ENCODE results near the gene GPR153.
"Not testable (repeated sequence)": the region's sequence is repeated elsewhere in the genome, so short reads cannot be mapped to it uniquely, and the experiment has no call there.

The GPR153 gene

DNA sequence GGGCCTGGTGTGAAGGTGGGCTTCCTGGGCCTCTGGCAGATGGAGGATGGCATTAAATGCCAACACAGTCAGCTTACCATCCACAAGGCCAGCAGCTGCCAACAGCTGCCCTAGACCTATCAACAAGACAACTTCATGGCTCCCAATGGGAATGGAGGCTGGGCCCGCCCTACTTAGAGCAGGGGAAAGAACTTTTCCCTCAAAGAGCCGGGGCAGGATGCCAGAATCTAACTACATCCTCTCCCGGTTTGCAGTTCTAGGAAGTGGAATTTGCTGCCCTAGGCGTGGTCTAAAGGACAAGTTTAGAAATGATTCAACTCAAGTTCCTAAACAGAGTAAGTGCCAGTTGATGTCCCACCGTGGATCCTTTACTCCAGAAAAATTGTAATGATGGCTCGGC, 38.3 kb downstream of the GPR153 start:
- DNase-seq, result no peak

DNA sequence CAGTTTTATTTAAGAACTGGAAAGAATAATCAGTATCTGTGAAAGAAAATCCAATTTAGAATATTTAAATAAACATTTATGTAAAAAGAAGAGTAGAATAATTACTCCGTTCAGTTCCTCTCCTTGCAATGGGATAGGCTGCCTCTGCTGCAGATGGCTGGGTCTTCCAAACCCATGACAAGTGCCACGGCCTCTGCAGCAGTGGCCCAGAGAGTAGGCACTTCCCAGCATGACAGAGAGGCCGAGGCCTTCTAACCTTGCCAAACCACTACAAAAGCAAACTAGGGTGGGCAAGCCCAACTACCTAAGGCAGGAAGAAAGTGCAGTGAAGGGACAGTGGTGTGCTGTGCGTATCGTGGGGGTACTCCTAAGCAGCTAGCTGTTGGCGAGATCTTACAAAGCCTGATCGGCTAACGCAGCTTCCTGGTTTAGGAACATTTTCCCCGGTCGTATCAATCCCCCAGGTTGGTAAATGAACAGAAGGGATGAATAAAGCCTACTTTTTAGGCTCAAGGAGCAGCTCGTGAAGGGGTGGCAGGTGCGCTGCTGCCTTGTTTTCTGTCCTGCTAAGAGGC, 39.6 kb downstream of the GPR153 start:
- DNase-seq, result no peak

DNA sequence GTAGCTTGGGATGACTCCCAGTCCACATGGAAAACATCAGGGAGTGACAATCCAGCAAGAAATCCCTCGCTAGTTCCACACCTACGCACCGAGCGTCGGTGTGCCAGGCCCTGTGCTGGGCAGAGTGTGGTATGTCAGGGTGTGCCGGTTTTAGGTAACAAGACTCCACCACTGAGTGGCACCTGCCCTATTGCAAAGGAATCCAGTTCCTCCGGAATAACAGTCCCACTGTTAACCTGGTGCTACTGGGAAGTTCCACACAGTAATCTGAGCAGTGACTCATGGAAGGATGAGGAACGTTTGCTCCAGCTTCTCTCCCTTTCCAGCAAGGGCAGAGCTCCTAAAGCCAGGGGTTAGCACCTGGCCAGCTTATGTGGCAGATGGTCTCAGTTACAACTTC, 40.7 kb downstream of the GPR153 start:
- DNase-seq, result no peak

DNA sequence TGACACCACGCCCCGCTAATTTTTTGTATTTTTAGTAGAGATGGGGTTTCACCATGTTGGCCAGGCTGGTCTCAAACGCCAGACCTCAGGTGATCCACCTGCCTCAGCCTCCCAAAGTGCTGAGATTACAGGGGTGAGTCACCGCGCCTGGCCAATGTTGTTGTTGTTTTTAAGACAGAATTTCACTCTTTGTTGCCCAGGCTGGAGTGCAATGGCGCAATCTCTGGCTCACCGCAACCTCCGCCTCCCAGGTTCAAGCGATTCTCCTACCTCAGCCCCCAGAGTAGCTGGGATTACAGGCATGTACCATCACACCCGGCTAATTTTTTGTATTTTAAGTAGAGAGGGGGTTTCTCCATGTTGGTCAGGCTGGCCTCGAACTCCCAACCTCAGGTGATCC, 41.3 kb downstream of the GPR153 start:
- DNase-seq, result not testable (repeated sequence)

DNA sequence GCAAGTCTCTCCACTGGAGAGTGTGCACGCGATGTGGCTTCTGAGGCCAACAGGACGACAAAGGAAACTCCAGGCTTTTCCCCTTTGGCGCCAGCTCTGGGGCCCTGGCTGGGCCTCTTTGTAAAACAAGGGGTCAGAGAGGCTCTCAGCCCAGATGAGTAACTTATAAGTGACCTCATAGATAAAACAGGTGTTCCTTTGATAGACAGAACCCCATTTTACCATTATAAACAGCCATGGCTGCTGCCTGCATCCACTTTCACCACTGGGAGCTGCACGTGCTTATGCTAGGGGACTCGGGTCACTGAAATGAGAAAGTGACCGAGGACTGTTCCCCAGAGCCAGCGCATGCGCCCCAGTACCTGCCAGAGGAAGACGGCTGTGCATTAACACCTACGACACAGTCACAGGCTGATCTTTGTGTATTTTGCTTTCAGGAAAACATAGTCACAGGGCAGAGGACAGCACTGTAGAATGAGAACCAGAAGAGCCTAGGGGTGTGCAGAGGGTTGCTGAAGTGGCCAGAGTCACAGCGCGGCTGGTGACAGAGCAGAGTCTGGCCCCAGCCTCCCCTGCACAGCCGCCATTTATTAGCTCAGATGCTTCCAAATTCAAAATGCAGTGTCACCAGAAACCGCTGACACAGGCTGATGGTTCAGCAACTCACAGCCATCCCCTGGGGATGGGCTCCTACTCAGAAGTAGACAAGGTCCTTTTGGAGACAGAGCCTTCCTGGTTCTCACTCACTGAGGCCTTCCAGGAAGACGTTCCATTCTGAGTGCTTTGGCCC, 42.3 kb downstream of the GPR153 start:
- no peak for DNase-seq

DNA sequence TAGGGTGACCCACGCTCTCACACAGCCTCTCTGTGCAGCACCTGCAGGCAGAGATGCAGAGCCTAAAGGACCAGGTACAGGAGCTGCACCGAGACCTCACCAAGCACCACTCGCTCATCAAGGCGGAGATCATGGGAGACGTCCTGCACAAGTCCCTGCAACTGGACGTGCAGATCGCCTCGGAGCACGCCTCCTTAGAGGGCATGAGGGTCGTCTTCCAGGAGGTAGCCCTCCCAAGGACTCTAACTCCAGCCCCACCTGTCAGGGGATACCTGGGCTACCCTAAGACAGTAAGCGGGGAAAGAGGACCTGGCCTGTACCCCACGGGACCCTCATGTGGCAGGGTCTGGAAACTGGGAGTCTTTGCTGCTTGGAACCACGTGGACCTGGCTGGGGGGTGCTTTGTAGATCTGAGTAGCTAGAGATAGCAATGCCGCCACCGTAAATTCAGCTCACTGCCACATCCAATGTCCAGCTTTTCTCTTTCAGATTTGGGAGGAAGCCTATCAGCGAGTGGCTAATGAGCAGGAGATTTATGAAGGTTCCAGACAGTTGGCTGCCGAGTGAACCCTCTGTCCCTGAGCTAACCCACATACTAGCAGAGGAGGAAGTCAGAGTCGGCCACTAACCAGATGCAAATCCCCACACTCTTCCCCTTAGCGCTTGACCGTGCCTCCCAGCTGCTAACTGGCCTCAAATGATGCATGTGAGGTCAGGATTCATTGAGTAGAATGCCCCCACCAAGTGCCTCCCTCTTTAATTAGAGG, 48.5 kb downstream of the GPR153 start:
- no peak for DNase-seq

DNA sequence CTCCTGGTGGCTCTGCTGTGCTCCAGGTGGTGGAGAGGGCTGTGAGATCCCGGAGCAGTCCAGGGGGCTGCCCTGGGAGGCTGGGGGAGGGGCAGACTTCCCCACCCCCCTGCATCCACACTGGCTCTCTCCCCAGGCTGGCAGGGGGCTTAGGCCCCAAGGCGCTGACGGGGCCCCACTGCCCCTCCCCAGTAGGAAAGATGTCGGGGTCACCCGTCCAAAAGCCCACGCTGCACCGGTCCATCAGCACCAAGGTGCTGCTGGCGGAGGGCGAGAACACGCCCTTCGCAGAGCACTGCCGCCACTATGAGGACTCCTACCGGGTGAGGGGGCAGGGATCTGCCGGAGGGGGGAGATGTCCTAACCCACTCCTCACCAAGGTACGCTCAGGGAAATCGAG, 49.2 kb downstream of the GPR153 start:
- no peak for DNase-seq

DNA sequence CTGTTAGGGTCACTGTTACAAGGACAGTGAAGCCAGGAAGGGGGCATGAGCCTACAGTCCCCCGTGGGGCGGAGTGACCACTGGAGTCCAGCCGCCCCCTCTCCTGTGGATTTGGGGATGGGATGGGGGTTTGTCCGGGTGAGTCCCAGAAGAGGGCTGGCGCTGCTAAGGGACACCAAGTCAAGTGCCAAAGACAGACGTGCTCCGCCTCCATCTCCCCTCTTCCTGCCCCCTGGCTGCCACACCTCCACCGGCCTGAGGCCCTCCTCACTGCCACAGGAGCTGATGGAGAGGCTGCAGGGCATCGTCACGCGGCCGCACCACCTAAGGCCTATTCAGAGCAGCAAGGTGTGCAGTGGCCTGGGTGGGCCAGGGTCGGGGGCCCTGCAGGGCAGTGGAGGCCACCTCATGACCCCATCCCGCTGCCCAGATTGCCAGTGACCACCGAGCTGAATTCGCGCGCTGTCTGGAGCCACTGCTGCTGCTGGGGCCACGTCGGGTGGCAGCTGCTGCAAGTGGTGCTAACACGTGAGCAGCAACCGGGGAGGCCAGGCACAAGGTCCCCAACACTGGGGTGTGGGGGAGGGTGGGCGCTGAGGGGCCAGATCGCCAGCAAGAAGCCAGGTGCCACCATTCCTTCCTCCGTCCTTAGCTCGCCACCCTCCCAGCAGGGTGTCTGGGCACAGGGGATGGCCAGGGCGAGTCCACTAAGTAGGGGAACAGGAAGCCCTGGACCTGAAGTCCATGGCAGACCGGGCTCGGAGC, 50.1 kb downstream of the GPR153 start:
- DNase-seq, result no peak

DNA sequence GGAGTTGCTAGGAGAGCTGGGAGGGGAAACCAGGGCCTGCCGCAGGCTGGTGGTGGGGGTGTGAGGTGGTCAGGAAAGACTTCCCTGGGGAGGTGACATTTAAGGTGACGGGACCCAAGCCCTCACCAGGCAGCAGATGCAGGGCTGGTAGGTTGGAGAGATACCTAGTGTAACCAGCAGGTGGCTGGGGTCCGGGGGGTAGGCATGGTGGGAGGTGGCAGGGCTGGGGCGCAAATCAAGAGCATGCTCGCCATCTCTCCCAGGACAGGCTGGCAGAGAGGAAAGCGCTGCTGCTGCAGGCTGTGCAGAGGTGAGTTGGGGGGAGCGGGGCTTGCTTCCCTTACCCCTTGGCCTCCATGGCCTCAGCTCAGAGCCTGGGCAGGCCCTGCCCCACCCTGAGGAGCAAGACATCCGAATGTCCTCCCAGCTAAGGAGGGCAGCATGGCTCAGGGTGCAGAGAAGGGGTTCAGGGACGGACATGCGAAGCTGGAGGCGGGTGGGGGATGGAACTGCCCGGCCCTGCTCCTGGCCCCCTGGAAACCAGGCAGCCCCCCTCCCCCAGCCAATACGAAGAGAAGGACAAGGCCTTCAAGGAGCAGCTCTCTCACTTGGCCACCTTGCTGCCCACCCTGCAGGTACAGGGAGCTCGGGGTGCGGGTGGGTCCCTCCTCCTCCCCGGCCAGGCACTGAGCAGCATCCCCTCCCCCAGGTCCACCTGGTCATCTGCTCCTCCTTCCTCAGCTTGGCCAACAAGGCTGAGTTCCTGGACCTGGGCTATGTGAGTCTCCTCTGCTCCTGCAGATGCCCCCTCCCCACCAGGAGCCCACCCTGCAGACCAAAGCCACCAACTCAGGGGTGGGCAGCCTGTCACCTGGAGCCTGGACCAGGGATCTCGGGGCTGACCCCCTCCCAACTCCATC, 51.0 kb downstream of the GPR153 start:
- no peak for DNase-seq

DNA sequence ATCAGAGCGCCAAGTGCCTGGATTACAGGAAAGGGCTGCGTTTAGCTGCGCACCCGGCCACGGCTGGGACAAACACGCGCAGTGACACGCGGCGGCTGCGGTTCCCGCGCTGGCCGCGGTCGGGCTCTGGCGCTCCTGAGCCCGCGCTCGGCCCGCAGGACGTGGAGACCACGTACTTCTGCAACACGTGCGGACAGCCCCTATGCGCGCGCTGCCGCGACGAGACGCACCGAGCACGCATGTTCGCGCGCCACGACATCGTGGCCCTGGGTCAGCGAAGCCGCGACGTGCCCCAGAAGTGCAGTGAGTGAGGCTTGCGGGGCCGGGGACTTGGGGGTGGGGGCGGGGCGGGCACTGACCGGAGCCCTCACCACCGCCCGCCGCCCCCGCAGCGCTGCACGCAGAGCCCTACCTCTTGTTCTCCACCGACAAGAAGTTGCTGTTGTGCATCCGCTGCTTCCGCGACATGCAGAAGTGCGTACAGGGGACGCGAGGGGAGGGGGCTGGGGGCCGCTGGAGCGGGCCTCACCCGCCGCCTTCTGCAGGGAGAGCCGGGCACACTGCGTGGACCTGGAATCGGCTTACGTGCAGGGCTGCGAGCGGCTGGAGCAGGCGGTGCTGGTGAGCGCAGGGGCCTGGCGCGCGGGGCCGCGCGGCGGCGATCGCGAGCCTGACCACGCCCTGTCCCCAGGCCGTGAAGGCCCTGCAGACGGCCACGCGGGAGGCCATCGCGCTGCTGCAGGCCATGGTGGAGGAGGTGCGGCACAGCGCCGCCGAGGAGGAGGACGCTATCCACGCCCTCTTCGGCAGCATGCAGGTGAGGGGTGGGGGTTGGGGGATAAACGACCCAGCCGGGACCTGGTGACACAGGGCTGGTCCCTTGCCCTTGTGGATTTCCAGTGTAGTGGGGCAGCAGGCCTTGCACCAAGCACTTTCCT, 51.9 kb downstream of the GPR153 start:
- no peak for DNase-seq

DNA sequence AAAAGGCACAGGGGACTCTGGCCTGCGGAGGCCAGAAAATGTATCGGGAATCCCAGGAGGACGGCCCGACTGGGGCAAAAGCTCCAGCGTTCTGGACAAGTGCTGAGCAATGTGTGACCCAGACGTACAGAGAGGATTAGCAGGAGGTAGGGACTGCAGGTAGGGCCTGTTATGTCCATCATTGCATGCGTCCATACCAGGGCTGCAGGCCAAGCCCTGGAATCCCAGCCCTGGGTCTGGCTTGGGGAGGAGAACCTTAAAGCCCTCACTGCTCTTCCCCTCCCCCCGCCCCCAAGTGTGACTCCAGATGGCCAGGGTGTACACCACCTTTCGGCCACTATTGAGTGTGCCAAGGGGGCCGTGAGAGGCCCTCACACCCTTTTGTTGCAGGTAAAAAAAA, 53.0 kb downstream of the GPR153 start:
- DNase-seq, result no peak

DNA sequence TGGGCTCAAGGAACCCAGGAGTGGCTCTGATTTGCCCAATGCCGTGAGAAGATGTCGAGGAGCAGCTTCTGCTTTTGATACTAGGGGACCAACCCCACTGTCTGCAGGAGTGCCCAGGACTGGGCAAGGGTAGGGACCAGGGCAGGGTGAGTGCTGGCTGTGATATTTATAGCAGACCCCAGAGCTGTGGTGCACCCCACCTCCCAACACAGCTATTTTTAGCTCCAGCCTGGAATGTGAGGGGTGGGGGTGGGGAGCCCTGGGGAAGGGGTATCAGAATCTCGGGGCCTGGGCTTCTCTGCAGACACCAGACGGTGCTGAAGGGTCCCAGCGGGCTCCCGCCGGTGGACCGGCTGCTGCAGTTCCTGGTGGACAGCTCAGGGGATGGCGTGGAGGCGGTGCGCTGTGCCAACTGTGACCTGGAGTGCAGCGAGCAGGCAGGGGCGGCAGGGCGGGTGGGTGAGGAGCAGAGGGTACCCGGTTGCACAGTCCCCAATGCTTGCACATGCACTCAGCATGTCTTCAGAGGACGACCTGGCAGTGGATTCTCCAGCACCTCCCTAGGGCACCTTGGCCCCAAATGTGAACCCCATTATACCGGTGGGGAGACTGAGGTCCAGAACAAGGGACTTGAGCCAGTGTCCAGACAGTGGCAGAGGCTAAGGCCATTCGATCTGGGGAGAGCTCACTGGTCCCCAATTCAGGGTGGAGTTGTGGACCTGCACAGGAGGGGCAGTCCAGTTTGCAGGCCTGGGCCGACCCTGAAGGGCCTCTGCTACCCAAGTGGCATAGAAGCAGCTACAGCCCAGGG, 53.6 kb downstream of the GPR153 start:
- DNase-seq, result no peak

DNA sequence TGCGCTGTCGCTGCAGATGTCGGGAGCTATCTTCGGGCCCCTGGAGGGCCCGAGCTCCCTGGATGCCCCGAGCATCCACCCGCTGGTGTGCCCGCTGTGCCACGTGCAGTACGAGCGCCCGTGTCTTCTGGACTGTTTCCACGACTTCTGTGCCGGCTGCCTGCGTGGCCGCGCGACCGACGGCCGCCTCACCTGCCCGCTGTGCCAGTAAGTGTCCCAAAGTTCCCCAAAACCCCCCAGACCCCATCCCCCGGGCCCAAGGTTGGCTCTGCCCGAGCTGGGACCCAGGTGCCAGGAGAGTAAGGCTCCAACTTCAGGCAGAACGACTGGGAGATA, 54.4 kb downstream of the GPR153 start:
- no peak for DNase-seq

DNA sequence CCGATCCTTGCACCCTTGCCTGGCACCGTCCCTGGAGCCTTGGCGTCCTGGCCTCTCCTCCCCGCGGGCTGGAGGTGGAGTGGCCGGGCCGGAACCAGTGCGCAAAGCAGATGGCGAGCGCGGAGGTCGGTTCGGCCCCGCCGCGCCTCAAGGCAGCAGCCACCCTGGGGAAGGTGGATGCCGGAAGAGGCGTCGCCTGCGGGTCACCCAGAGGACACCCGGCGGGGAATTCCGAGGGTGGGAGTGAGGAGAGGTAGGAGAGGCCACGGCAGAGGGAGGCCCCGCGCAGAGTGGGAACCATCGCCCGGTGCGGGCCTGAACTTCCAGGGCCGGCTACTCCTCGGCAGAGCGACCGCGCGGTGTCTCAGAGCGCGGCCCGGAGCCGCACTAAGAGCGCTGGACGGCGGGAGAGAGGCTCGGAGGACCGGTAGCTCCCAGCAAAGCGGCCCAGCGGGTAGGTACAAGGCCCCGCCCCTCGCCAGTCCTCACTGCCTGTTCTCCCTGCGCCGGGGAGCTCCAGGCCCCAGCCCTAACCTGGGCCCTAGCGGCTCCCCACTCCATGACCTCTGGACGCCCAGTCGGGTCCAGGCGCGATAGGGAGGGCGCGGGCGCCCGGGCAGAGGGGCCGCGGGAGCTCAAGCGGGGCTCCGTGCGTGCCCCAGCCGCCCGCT, 54.9 kb downstream of the GPR153 start, which contains the start of gene RNF207:
RNF207 (plus strand) TSS at position 271 of the 671 bp plus-strand sequence. CDS start 417 bp downstream, outside the sequence.
- DNase-seq, result no peak

DNA sequence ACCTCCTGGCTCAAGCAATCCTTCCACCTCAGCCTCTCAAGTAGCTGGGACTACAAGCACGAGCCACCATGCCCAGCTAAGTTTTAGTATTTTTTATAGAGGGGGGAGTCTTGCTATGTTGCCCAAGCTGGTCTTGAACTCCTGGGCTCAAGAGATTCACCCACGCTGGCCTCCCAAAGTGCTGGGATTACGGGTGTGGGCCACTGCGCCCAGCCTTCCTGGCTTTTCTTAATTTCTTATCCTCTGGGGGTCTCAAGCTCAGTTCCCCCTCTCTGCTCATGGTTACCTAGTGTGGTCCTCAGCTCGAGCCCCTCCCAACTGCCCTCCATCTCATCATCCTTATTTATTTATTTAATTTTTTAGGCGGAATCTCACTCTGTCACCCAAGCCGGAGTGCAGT, 58.6 kb downstream of the GPR153 start:
- DNase-seq, result no peak

DNA sequence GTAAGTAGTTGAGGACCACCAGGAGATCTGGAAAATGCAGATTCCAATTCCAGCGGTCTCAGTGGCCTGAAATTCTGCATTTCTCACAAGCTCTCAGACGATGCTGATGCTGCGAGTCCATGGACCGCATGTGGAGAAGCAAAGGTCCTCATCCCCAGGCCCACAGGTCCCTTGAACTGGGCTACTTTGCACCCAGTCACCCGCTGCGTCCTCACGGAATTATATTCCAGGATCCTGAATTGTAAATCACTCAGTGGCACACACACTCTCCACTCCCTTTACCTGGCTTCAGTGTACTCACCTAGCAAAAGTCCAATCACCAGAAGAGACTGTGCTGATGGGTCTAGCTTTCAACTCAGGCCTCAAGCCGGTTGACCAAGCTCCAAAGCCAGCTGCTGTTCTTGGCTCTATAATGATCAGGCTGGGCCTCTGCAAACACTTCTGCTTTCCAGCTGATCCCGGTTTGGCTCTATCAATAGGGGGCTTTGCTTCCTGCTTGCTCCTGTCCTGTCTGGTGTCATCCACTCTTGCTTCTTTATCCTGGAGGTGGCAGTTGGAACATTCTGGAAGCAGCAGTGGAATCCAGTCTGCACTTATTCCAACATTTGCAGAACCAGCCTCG, 60.6 kb downstream of the GPR153 start:
- peak; percentile 65 for DNase-seq

DNA sequence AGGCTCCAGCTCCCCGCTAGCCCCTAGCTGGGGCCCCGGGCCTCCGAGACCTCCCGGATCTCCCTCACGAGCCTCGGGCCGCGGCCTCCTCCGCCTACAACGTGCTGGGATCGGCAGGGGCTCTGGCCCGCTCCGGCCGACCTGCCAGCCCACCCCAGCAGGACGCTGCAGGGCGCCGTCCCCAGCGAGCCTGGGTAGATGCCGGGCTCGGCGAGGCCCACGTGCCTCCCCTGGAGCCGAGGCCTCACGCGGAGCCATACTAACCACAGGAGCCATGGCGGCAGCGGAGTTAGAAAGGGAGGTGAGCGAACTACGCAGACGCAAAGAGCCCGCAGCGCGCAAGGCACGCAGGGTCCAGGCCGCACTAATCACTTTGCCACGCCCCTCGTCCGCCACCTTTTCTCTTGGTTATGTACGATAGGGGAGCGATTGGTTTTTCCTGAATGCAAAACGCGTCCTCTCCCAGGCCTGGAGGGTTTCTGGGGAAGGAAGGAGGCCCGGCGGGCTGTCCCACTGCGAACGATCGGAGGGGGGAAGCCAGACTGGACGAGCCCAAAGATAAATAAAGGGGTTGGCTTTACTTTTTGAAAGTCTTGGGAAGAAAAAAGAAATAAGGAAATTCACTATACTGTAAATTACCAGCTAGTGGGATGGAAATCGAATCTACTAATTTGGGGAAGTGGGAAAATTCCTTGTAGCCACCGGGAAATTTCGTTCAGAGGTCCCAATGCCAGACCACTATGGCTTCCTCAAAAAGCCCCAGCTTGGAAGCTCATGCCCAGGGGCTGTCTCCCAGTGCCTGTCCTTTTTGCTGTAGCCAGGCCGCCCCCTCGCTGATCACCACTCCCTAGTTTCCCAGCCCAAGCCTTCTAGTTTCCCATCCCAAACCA, 61.4 kb downstream of the GPR153 start, which contains the start of gene RPL22:
RPL22 (minus strand) TSS at position 298 of the 890 bp plus-strand sequence; CDS start at position 276, 22 bp downstream.
- DNase-seq, result peak; percentile 96
